Measurements from ENCODE around the gene ASIC2.

ASIC2 gene

GRCh38 chr17:33262266-33263123 lies 30.6 kb downstream of the ASIC2 start:
- in situ Hi-C loops (cut with HindIII; ENCODE audit: low pct_unique_long_range_greater_than_20kb, low sequenced_read_pairs) = no loop called here
- TF ChIP-seq JUND (IDR thresholded peaks at IDR 0.05; ENCODE audit: low read depth) = no peak
- no peak for DNase-seq (ENCODE audit: low read depth in 1 of 2, low spot score in 1 of 2)

- TF ChIP-seq JUND (IDR thresholded peaks at IDR 0.05; ENCODE audit: low read depth) = no peak
- no peak for DNase-seq (ENCODE audit: low read depth in 1 of 2, low spot score in 1 of 2)
- in situ Hi-C loops (cut with HindIII; ENCODE audit: low pct_unique_long_range_greater_than_20kb, low sequenced_read_pairs) = no loop called here
Observed at GRCh38 chr17:33261820-33262219, 31.3 kb downstream of the ASIC2 start.

DNA sequence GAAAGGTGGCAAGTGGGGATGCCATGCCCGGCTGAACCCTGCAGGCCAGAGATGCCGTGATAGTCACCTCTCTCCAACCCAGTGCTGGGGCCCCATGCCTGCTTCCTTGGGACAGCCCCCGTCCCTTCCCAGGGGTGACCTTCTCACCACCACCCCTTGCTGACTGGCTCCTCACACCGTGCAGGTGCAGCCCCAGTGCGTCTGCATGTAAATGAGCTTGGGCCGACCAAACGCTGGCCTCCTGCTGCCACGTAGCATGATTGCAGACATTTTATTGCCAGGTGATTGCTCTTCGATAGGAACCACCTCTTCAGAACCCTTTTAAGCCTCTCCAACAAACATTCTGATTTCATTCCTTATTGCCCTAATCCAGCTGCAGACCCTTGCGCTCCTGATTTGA lies 32.5 kb downstream of the ASIC2 start:
- no peak for DNase-seq (ENCODE audit: low read depth in 1 of 2, low spot score in 1 of 2)
- in situ Hi-C loops (cut with HindIII; ENCODE audit: low pct_unique_long_range_greater_than_20kb, low sequenced_read_pairs) = no loop called here
- no peak for TF ChIP-seq JUND (IDR thresholded peaks at IDR 0.05; ENCODE audit: low read depth)

DNA sequence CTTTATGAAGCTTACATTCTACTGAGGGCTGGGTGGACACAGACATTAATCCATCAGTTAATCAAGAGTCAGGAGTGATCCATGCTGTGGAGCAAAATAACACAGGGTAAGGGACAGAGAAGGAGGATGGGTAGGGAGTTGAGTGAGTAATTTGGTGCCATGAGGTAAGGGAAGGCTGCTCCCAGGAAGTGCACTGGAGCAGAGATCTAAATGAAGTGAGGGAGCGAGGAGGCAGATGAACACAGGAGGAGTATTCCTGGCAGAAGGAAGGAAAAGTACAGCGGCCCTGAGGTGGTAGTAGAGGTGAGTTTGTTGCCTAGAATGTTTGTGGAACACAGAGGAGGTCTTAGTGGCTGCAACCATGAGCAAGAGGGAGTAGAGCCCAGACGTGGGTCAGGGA lies 34.8 kb downstream of the ASIC2 start:
- in situ Hi-C loops (cut with HindIII; ENCODE audit: low pct_unique_long_range_greater_than_20kb, low sequenced_read_pairs) = no loop called here
- TF ChIP-seq JUND (IDR thresholded peaks at IDR 0.05; ENCODE audit: low read depth) = no peak
- DNase-seq (ENCODE audit: low read depth in 1 of 2, low spot score in 1 of 2) = no peak

GRCh38 chr17:33245183-33245582 lies 47.9 kb downstream of the ASIC2 start:
- in situ Hi-C loops (cut with HindIII; ENCODE audit: low pct_unique_long_range_greater_than_20kb, low sequenced_read_pairs) = no loop called here

GRCh38 chr17:33243732-33244131 lies 49.4 kb downstream of the ASIC2 start:
- TF ChIP-seq JUND (IDR thresholded peaks at IDR 0.05; ENCODE audit: low read depth) = no peak
- no peak for DNase-seq (ENCODE audit: low read depth in 1 of 2, low spot score in 1 of 2)
- in situ Hi-C loops (cut with HindIII; ENCODE audit: low pct_unique_long_range_greater_than_20kb, low sequenced_read_pairs) = no loop called here

More at GRCh38 chr17:33245183-33245582, 47.9 kb downstream of the ASIC2 start:
- no peak for TF ChIP-seq JUND (IDR thresholded peaks at IDR 0.05; ENCODE audit: low read depth)
- no peak for DNase-seq (ENCODE audit: low read depth in 1 of 2, low spot score in 1 of 2)

DNA sequence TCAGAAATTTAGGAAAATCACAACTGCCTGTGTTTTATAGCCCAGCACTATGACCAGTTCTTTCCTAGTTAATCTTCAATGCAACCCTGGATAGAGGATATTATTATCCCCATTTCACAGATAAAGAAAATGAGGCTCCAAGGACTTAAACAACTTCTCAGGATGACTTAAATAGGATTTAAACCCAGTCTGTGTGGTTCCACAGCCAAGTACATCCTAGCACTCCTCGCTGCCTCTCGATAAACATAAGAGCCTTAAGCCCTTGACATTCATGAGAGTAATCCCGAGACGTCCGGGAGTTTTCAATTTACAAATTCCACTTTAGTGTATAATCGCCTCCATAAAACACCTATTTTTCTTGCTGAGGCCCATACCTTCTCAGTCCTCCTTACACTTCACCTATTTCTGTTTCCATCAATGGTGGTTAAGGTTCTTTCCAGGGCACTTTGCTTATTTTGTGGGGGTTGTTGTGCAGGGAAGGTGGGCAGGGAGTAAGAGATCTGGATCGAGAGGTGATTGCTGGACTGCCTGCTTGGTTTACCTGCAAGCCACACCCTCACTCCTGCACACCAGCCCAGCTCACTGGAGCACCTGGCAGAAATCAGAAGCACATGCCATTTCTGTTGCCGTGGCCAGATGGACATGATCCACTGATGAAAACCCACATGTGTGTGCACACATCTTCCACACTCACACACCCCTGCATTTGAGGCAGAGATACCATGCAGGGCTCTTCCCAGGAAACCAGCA lies 50.5 kb downstream of the ASIC2 start:
- TF ChIP-seq JUND (IDR thresholded peaks at IDR 0.05; ENCODE audit: low read depth) = no peak
- in situ Hi-C loops (cut with HindIII; ENCODE audit: low pct_unique_long_range_greater_than_20kb, low sequenced_read_pairs) = no loop called here
- no peak for DNase-seq (ENCODE audit: low read depth in 1 of 2, low spot score in 1 of 2)

- no peak for DNase-seq (ENCODE audit: low read depth in 1 of 2, low spot score in 1 of 2)
- in situ Hi-C loops (cut with HindIII; ENCODE audit: low pct_unique_long_range_greater_than_20kb, low sequenced_read_pairs) = no loop called here
- no peak for TF ChIP-seq JUND (IDR thresholded peaks at IDR 0.05; ENCODE audit: low read depth)
Observed at GRCh38 chr17:33241390-33241789, 51.7 kb downstream of the ASIC2 start.

GRCh38 chr17:33240362-33240761 lies 52.7 kb downstream of the ASIC2 start:
- no peak for DNase-seq (ENCODE audit: low read depth in 1 of 2, low spot score in 1 of 2)
- TF ChIP-seq JUND (IDR thresholded peaks at IDR 0.05; ENCODE audit: low read depth) = no peak

DNA sequence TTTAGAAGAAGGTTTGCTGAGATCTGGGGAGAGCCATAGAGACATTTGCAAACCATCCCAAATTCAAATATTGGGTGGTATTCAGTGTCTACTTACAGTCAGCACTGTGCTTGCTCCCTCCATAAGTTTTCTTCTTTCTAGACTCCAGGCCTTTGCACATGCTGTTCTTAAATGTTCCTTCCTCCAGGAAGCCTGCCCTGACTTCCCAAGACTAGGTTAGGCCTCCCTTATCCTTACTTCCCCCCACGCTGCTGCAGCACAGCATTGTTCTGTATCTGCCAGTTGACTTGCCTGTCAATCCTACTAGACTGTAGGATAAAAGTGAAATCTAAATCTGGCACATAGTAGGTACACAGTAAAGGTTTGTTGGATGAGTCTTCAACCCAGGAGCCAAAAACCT lies 53.4 kb downstream of the ASIC2 start:
- in situ Hi-C loops (cut with HindIII; ENCODE audit: low pct_unique_long_range_greater_than_20kb, low sequenced_read_pairs) = no loop called here
- no peak for TF ChIP-seq JUND (IDR thresholded peaks at IDR 0.05; ENCODE audit: low read depth)
- no peak for DNase-seq (ENCODE audit: low read depth in 1 of 2, low spot score in 1 of 2)

More at GRCh38 chr17:33240362-33240761, 52.7 kb downstream of the ASIC2 start:
- in situ Hi-C loops (cut with HindIII; ENCODE audit: low pct_unique_long_range_greater_than_20kb, low sequenced_read_pairs) = no loop called here

- no peak for DNase-seq (ENCODE audit: low read depth in 1 of 2, low spot score in 1 of 2)
- no peak for TF ChIP-seq JUND (IDR thresholded peaks at IDR 0.05; ENCODE audit: low read depth)
- in situ Hi-C loops (cut with HindIII; ENCODE audit: low pct_unique_long_range_greater_than_20kb, low sequenced_read_pairs) = no loop called here
Observed at GRCh38 chr17:33234930-33235685, 58.0 kb downstream of the ASIC2 start.

- no peak for TF ChIP-seq JUND (IDR thresholded peaks at IDR 0.05; ENCODE audit: low read depth)
- in situ Hi-C loops (cut with HindIII; ENCODE audit: low pct_unique_long_range_greater_than_20kb, low sequenced_read_pairs) = no loop called here
- no peak for DNase-seq (ENCODE audit: low read depth in 1 of 2, low spot score in 1 of 2)
Observed at GRCh38 chr17:33234233-33234632, 58.9 kb downstream of the ASIC2 start.

- DNase-seq (ENCODE audit: low read depth in 1 of 2, low spot score in 1 of 2) = no peak
- in situ Hi-C loops (cut with HindIII; ENCODE audit: low pct_unique_long_range_greater_than_20kb, low sequenced_read_pairs) = no loop called here
- TF ChIP-seq JUND (IDR thresholded peaks at IDR 0.05; ENCODE audit: low read depth) = no peak
Observed at GRCh38 chr17:33233811-33234177, 59.3 kb downstream of the ASIC2 start.
